ENCODE data around the gene PRMT3. TPM values are rescaled to one million over a fixed set of nuclear protein-coding genes. Genes with fewer than 3 reads are reported as not detected.

The PRMT3 gene
- total and polyA plus RNA-seq, 2 donors: 12.8 to 18.5 TPM

DNA sequence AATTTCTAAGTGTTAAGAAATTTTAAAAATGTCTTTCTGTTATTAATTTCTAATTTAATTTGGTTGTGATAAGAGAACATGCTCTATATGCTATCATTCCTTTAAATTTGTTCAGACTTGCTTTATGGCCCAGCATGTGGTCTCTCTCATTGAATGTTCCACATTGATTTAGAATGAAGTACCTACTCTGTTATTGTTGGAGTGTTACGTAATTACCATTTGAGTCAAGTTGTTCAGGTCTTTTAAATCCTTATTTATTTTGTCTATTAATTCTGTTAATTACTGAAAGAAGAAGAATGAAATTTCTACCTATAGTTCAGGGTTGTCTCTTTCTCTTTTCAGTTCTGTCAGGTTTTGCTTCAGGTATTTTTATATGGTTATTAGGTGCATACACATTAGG is 57.0 kb downstream of the PRMT3 start:
- 99% methylated on average over 1 of the region's 1 CpG for WGBS
- DNase-seq (ENCODE audit: low read depth in 6 of 9, low spot score in 9 of 9): no peak
- Histone ChIP-seq H3K9me3 (ENCODE audit: control insufficient read depth in 2 of 2, insufficient read depth in 1 of 2, low read length in 1 of 2) (no peaks in the 10 kb centered on the region), H3K4me3 (ENCODE audit: low read length in 2 of 2) (no peak overlapping the region), H3K27ac (ENCODE audit: low read depth in 1 of 2, low read length in 1 of 2) (no peak overlapping the region), H3K4me1 (ENCODE audit: control insufficient read depth in 2 of 2, insufficient read depth in 2 of 2, low read length in 2 of 2) (no peaks in the 10 kb centered on the region), H3K27me3 (ENCODE audit: control insufficient read depth in 2 of 2, insufficient read depth in 1 of 2, low read length in 1 of 2) (no peaks in the 10 kb centered on the region), H3K36me3 (ENCODE audit: control insufficient read depth in 2 of 2, insufficient read depth in 2 of 2, low read length in 1 of 2) (no peaks in the 10 kb centered on the region)

DNA sequence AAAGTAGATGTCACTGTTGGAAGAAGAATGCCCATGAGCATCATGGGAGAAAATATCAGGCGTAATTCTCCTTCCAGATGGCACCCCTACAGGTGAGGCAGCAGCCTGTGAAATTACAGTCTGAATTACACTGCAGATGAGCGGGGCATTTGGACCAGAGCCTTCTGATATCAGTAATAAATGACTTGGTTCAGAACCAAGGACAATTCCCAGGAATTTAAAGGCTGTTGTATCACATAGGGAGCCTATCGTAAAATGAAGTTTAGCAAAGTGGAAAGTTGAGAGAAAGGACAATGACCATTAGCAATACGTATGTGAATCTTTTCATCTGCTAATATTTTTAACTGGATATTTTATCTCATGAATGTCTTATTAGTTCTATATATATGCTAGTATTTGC is 61.3 kb downstream of the PRMT3 start:
- Histone ChIP-seq H3K4me1 (ENCODE audit: control insufficient read depth in 2 of 2, insufficient read depth in 2 of 2, low read length in 2 of 2) (no peaks in the 10 kb centered on the region), H3K36me3 (ENCODE audit: control insufficient read depth in 2 of 2, insufficient read depth in 2 of 2, low read length in 1 of 2) (no peaks in the 10 kb centered on the region), H3K27ac (ENCODE audit: low read depth in 1 of 2, low read length in 1 of 2) (no peak overlapping the region), H3K9me3 (ENCODE audit: control insufficient read depth in 2 of 2, insufficient read depth in 1 of 2, low read length in 1 of 2) (no peaks in the 10 kb centered on the region), H3K4me3 (ENCODE audit: low read length in 2 of 2) (no peak overlapping the region), H3K27me3 (ENCODE audit: control insufficient read depth in 2 of 2, insufficient read depth in 1 of 2, low read length in 1 of 2) (no peaks in the 10 kb centered on the region)
- WGBS: 98% methylated on average over 4 of the region's 4 CpGs
- no peak for DNase-seq (ENCODE audit: low read depth in 6 of 9, low spot score in 9 of 9)

DNA sequence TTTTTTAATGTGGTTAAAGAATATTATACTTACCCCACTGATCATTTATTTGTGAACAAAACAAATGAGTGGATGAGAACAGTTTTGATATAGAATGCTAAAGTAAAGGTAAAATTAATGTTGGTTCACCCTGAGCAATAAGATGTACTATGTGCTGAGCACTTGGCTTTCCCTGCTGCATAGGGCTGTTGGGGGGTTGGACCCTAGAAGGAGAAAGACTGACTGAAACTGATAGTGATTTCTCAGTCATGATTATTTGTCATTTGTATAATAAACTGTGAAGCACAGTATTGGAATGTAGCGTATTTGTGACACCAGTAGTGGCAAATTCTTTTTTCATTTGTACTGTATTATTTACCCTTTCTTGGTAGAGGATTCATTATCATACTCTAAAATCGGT is 63.3 kb downstream of the PRMT3 start:
- WGBS: 96% methylated on average over 2 of the region's 2 CpGs
- no peaks in the 10 kb centered on the region for H3K9me3 ChIP-seq (ENCODE audit: control insufficient read depth in 2 of 2, insufficient read depth in 1 of 2, low read length in 1 of 2)
- H3K4me1 ChIP-seq (ENCODE audit: control insufficient read depth in 2 of 2, insufficient read depth in 2 of 2, low read length in 2 of 2): no peaks in the 10 kb centered on the region
- H3K27ac ChIP-seq (ENCODE audit: low read depth in 1 of 2, low read length in 1 of 2): no peak overlapping the region
- no peaks in the 10 kb centered on the region for H3K27me3 ChIP-seq (ENCODE audit: control insufficient read depth in 2 of 2, insufficient read depth in 1 of 2, low read length in 1 of 2)
- H3K4me3 ChIP-seq (ENCODE audit: low read length in 2 of 2): no peak overlapping the region
- DNase-seq (ENCODE audit: low read depth in 6 of 9, low spot score in 9 of 9): no peak
- H3K36me3 ChIP-seq (ENCODE audit: control insufficient read depth in 2 of 2, insufficient read depth in 2 of 2, low read length in 1 of 2): no peaks in the 10 kb centered on the region

DNA sequence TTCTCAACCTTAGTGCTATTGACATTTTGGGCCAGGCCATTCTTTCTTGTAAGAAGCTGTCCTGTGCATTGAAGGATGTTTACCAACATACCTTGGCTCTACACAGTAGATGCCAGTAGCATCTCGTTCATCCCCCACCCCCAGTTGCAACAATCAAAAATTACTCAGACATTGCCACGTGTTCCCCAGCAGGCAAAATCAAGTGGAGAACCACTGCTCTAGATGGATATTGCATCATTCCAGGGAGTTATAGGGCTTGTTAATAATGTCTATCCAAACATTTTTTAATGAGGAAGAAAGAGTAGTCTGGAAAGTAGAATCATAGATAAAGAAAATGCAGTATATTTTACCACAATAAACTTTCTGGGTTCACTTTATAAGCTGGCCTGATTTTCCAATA is 64.1 kb downstream of the PRMT3 start:
- no peaks in the 10 kb centered on the region for H3K27me3 ChIP-seq (ENCODE audit: control insufficient read depth in 2 of 2, insufficient read depth in 1 of 2, low read length in 1 of 2)
- H3K4me3 ChIP-seq (ENCODE audit: low read length in 2 of 2): no peak overlapping the region
- H3K27ac ChIP-seq (ENCODE audit: low read depth in 1 of 2, low read length in 1 of 2): no peak overlapping the region
- 91% methylated on average over 2 of the region's 2 CpGs for WGBS
- H3K4me1 ChIP-seq (ENCODE audit: control insufficient read depth in 2 of 2, insufficient read depth in 2 of 2, low read length in 2 of 2): no peaks in the 10 kb centered on the region
- no peaks in the 10 kb centered on the region for H3K36me3 ChIP-seq (ENCODE audit: control insufficient read depth in 2 of 2, insufficient read depth in 2 of 2, low read length in 1 of 2)
- DNase-seq (ENCODE audit: low read depth in 6 of 9, low spot score in 9 of 9): no peak
- H3K9me3 ChIP-seq (ENCODE audit: control insufficient read depth in 2 of 2, insufficient read depth in 1 of 2, low read length in 1 of 2): no peaks in the 10 kb centered on the region

DNA sequence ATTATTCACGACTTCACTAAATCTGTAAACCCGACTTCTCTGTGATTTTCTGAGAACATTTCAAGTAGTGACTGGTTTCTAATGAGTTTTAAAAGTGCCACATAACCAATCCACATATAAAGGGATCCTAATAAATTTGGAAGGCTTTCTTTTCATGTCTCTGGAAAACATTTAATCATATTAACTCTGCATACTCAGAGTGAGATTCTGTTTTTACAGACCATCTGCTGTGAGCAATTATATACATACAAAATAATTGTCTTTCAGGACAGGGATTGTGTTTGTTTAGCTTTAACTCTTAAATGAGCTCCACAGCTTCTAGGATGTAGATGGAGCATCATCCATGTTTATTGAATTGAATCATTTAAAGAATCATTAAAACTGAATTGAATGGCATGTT is 65.1 kb downstream of the PRMT3 start:
- Histone ChIP-seq H3K9me3 (ENCODE audit: control insufficient read depth in 2 of 2, insufficient read depth in 1 of 2, low read length in 1 of 2) (no peaks in the 10 kb centered on the region), H3K4me1 (ENCODE audit: control insufficient read depth in 2 of 2, insufficient read depth in 2 of 2, low read length in 2 of 2) (no peaks in the 10 kb centered on the region), H3K4me3 (ENCODE audit: low read length in 2 of 2) (no peak overlapping the region), H3K27me3 (ENCODE audit: control insufficient read depth in 2 of 2, insufficient read depth in 1 of 2, low read length in 1 of 2) (no peaks in the 10 kb centered on the region), H3K27ac (ENCODE audit: low read depth in 1 of 2, low read length in 1 of 2) (no peak overlapping the region), H3K36me3 (ENCODE audit: control insufficient read depth in 2 of 2, insufficient read depth in 2 of 2, low read length in 1 of 2) (no peaks in the 10 kb centered on the region)
- no peak for DNase-seq (ENCODE audit: low read depth in 6 of 9, low spot score in 9 of 9)
- WGBS: 94% methylated on average over 2 of the region's 2 CpGs

DNA sequence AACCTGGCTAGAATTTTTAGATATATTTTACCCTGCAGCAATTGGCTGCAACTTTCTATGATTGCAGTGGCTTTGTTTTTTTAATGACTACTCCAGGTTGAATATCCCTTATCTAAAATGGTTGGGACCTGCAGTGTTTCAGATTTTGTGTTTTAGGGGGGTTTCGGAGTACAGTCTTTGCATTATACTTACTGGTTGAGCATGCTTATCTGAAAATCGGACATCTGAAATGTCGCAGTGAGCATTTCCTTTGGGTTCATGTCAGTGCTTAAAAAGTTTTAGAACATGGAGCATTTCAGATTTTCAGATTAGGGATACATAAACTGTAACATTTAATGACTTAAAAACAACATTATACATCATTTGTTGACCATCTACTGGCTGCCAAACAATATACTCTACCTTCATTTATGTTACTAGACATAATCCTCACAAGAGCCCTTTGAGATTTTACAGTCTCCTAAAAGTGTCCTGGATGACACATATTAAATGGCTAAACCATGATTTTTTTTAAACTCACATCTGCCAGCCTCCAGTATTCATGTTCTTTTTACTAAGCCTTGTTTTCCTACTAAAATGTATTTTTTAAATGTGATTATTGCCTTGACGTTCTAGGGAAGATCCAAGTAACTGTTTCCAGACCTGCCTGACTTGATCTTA is 66.3 kb downstream of the PRMT3 start:
- Histone ChIP-seq H3K4me3 (ENCODE audit: low read length in 2 of 2) (no peak overlapping the region), H3K9me3 (ENCODE audit: control insufficient read depth in 2 of 2, insufficient read depth in 1 of 2, low read length in 1 of 2) (no peaks in the 10 kb centered on the region), H3K27ac (ENCODE audit: low read depth in 1 of 2, low read length in 1 of 2) (no peak overlapping the region), H3K4me1 (ENCODE audit: control insufficient read depth in 2 of 2, insufficient read depth in 2 of 2, low read length in 2 of 2) (no peaks in the 10 kb centered on the region), H3K36me3 (ENCODE audit: control insufficient read depth in 2 of 2, insufficient read depth in 2 of 2, low read length in 1 of 2) (no peaks in the 10 kb centered on the region), H3K27me3 (ENCODE audit: control insufficient read depth in 2 of 2, insufficient read depth in 1 of 2, low read length in 1 of 2) (no peaks in the 10 kb centered on the region)
- no peak for DNase-seq (ENCODE audit: low read depth in 6 of 9, low spot score in 9 of 9)
- WGBS: 98% methylated on average over 4 of the region's 4 CpGs

DNA sequence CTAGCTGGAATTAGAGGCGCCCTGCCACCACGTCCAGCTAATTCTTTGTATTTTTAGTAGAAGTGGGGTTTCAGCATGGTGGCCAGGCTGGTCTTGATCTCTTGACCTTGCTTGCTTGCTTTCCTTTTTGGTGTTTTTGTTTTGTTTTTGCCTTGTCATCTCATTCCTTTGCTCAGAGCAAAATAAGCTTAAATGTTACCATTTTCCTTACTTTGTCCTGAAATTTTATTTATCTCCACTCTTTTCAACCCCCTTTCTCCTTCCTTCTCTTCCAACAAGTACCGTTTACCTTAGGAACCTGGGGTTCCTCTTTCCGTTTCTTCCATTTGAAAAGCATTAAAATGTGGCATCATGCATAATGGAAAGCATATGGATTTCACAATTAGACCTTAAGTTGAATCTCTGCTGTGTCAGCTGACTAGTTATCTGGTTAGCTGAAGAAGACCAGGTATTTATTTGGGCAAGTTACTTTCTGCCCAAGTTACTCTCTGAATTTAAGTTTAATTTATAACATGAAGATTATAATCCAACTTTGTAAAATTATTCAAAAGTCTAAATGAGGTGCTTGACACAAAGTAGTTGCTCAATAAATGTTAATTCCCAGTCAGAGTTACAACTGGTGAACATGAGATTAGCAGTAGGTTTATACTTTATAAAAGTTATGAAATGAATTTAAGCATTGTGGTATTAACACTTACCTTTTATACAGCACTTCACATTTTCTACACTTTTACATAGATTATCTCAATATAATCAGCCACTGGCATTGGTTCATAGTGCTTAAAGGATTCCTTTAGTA is 69.7 kb downstream of the PRMT3 start:
- H3K9me3 ChIP-seq (ENCODE audit: control insufficient read depth in 2 of 2, insufficient read depth in 1 of 2, low read length in 1 of 2): no peaks in the 10 kb centered on the region
- H3K27ac ChIP-seq (ENCODE audit: low read depth in 1 of 2, low read length in 1 of 2): no peak overlapping the region
- H3K27me3 ChIP-seq (ENCODE audit: control insufficient read depth in 2 of 2, insufficient read depth in 1 of 2, low read length in 1 of 2): no peaks in the 10 kb centered on the region
- no peak overlapping the region for H3K4me3 ChIP-seq (ENCODE audit: low read length in 2 of 2)
- 95% methylated on average over 4 of the region's 4 CpGs for WGBS
- no peaks in the 10 kb centered on the region for H3K36me3 ChIP-seq (ENCODE audit: control insufficient read depth in 2 of 2, insufficient read depth in 2 of 2, low read length in 1 of 2)
- DNase-seq (ENCODE audit: low read depth in 6 of 9, low spot score in 9 of 9): no peak
- H3K4me1 ChIP-seq (ENCODE audit: control insufficient read depth in 2 of 2, insufficient read depth in 2 of 2, low read length in 2 of 2): no peaks in the 10 kb centered on the region

DNA sequence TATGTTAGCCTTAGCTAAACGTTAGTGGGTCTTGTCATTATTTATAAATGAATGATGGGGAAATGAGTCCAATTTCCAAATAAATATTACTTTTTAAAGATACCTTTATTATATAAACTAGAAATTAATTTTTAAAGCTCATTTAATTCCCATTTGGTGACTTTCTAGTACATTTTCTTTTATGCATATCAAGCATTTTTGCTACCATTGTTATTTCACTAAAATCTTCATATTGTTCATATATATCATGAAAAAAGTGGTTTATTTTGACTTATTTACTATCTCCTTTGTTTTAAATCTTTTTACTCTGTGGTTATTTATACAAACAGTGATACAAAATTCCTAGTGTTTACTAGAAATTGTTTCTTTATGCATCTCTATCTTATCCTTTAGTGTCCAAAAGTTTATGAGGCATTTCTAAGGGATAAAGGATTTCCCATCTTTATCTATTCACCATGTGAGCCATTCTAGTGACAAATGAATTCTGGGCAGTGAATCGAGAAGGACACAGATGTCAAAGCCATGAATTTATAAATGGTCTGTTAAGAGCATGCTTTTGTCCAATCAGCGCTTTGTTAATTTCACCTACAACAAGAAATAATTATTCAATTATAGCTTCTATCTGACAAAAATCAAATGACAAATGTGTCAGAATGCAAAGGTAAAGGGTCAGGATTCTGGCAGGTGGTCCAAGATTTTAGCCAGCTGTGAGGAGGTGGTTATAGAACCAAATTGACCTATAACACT is 70.6 kb downstream of the PRMT3 start:
- H3K9me3 ChIP-seq (ENCODE audit: control insufficient read depth in 2 of 2, insufficient read depth in 1 of 2, low read length in 1 of 2): no peaks in the 10 kb centered on the region
- no peak overlapping the region for H3K4me3 ChIP-seq (ENCODE audit: low read length in 2 of 2)
- DNase-seq (ENCODE audit: low read depth in 6 of 9, low spot score in 9 of 9): no peak
- no peaks in the 10 kb centered on the region for H3K36me3 ChIP-seq (ENCODE audit: control insufficient read depth in 2 of 2, insufficient read depth in 2 of 2, low read length in 1 of 2)
- WGBS: 99% methylated on average over 3 of the region's 3 CpGs
- no peak overlapping the region for H3K27ac ChIP-seq (ENCODE audit: low read depth in 1 of 2, low read length in 1 of 2)
- no peaks in the 10 kb centered on the region for H3K4me1 ChIP-seq (ENCODE audit: control insufficient read depth in 2 of 2, insufficient read depth in 2 of 2, low read length in 2 of 2)
- no peaks in the 10 kb centered on the region for H3K27me3 ChIP-seq (ENCODE audit: control insufficient read depth in 2 of 2, insufficient read depth in 1 of 2, low read length in 1 of 2)
